Mesothelial cell of epicardium (in vitro differentiated cells): ENCODE results near the gene PCSK6. TPM values are rescaled to one million over a fixed set of nuclear protein-coding genes. Genes with fewer than 3 reads are reported as not detected.

Experiments used
- DNase-seq, 2 experiments: peaks; one replicate each; pipeline ENCODE4 v3.0.0; 2021; ENCODE audit warnings: low spot score in 2 of 2; ENCODE audit not compliant: unreplicated experiment in 2 of 2
- H3K27ac Mint-ChIP-seq: 2 replicates; pipeline ENCODE4 v1.8.0; 2021; ENCODE audit warnings: mixed read lengths
- H3K27me3 Mint-ChIP-seq: 2 replicates; pipeline ENCODE4 v1.8.0; 2021; ENCODE audit warnings: low read depth, mixed read lengths
- H3K36me3 Mint-ChIP-seq: 2 replicates; pipeline ENCODE4 v1.8.0; 2021; ENCODE audit warnings: mixed read lengths
- H3K4me1 Mint-ChIP-seq: 2 replicates; pipeline ENCODE4 v1.8.0; 2021; ENCODE audit warnings: mixed read lengths
- H3K4me3 Mint-ChIP-seq: 2 replicates; pipeline ENCODE4 v1.8.0; 2021; ENCODE audit warnings: mild to moderate bottlenecking, moderate library complexity, mixed read lengths
- H3K9me3 Mint-ChIP-seq: 2 replicates; pipeline ENCODE4 v1.8.0; 2021; ENCODE audit warnings: mixed read lengths
- CTCF ChIP-seq: fragments of 200-600 bp; sonication (generic); IDR thresholded peaks from one replicate; pipeline ENCODE4 v1.5.0; 2021; ENCODE audit warnings: antibody characterized with exemption; ENCODE audit not compliant: unreplicated experiment
- total RNA-seq: library from RNA; stranded (reverse); gene quantifications from 3 replicates; pipeline ENCODE4 v1.2.1, GENCODE V29; 2021

The PCSK6 gene
- total RNA-seq, 1 donor from 2014 or later: 4.5 TPM

DNA sequence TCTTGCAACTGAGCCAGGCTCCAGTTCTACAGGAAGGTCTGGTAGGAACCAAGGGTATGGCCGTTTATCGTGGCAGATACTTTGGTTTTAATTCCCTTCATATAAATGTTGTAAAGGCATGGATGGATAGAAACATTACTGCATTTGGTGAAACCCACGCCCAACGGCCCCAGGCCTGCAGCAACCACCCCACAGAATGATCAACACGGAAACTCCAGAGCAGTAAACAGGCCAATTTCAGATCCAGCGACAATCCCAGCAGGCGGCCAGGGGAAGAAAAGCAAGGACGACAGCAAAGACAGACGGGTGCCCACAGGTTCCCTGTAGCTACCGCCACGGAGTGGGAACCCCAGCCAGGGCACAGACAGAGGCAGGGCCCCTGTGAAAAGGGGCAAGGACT is 32.6 kb upstream of the PCSK6 start:
- no peak overlapping the region for H3K4me3 Mint-ChIP-seq
- TF ChIP-seq CTCF: no peak
- peaks cover 21% of the 10 kb centered on the region for H3K9me3 Mint-ChIP-seq
- H3K27ac Mint-ChIP-seq: no peak overlapping the region
- no peaks in the 10 kb centered on the region for H3K36me3 Mint-ChIP-seq
- peak in 1 of 2 experiments; percentile 14 for DNase-seq
- H3K27me3 Mint-ChIP-seq: peaks cover 29% of the 10 kb centered on the region
- no peaks in the 10 kb centered on the region for H3K4me1 Mint-ChIP-seq

DNA sequence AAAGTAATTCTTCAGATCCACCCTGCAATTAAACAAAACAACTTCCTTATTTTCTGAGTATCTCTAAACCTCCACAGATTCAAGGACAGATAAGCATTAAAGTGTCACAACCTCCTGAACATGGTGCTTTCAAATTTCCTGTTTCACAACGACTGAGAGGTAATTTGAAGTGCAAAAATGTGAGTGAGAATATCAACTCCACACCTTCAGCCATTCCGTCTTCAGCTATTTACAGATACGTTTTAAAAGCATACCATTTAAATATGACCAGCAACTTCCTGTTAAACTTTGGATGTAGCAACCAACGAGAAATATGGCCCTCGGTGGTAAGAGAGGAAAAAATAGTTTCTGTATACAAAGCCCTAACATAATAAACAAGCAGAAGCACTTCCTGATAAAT is 32.1 kb upstream of the PCSK6 start:
- no peak overlapping the region for H3K4me3 Mint-ChIP-seq
- H3K4me1 Mint-ChIP-seq: no peaks in the 10 kb centered on the region
- H3K27ac Mint-ChIP-seq: no peak overlapping the region
- TF ChIP-seq CTCF: no peak
- H3K27me3 Mint-ChIP-seq: peaks cover 29% of the 10 kb centered on the region
- DNase-seq: no peak
- H3K9me3 Mint-ChIP-seq: peaks cover 24% of the 10 kb centered on the region
- H3K36me3 Mint-ChIP-seq: no peaks in the 10 kb centered on the region

- H3K36me3 Mint-ChIP-seq: no peaks in the 10 kb centered on the region
- H3K4me1 Mint-ChIP-seq: no peaks in the 10 kb centered on the region
- TF ChIP-seq CTCF: no peak
- H3K27ac Mint-ChIP-seq: no peak overlapping the region
- peaks cover 29% of the 10 kb centered on the region for H3K27me3 Mint-ChIP-seq
- peaks cover 29% of the 10 kb centered on the region for H3K9me3 Mint-ChIP-seq
- DNase-seq: no peak
- H3K4me3 Mint-ChIP-seq: no peak overlapping the region
These were observed 31.6 kb upstream of the PCSK6 start for GRCh38 chr15:101521069-101521468.

- no peak for TF ChIP-seq CTCF
- Mint-ChIP-seq H3K9me3 (peaks cover 36% of the 10 kb centered on the region), H3K4me1 (no peaks in the 10 kb centered on the region), H3K4me3 (no peak overlapping the region), H3K36me3 (no peaks in the 10 kb centered on the region), H3K27me3 (peaks cover 29% of the 10 kb centered on the region), H3K27ac (no peak overlapping the region)
- DNase-seq: peak in 1 of 2 experiments; percentile 20
These were observed 30.9 kb upstream of the PCSK6 start for GRCh38 chr15:101520395-101520794.

DNA sequence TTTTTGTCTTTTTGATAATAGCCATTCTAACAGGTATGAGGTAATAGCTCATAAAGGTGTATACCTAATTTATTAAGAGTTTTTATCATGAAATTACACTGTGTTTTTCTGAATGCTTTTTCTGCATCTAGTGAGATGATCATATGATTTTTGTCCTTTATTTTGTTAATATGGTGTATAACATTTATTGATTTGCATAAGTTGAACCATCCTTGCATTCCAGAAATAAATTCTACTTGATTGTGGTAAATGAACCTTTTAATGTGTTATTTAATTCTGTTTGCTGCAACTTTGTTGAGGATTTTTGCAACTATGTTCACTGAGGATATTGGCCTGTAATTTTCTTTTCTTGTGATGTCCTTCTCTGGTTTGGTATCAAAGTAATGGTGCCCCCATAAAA is 28.0 kb upstream of the PCSK6 start:
- Mint-ChIP-seq H3K4me1 (no peaks in the 10 kb centered on the region), H3K27ac (no peak overlapping the region), H3K4me3 (no peak overlapping the region), H3K9me3 (peaks cover 41% of the 10 kb centered on the region), H3K27me3 (peaks cover 29% of the 10 kb centered on the region), H3K36me3 (no peaks in the 10 kb centered on the region)
- DNase-seq: no peak
- TF ChIP-seq CTCF: no peak

- H3K27ac Mint-ChIP-seq: no peak overlapping the region
- TF ChIP-seq CTCF: no peak
- H3K4me3 Mint-ChIP-seq: no peak overlapping the region
- H3K27me3 Mint-ChIP-seq: peaks cover 15% of the 10 kb centered on the region
- H3K36me3 Mint-ChIP-seq: no peaks in the 10 kb centered on the region
- no peaks in the 10 kb centered on the region for H3K4me1 Mint-ChIP-seq
- H3K9me3 Mint-ChIP-seq: peaks cover 34% of the 10 kb centered on the region
- DNase-seq: no peak
These were observed 24.8 kb upstream of the PCSK6 start for GRCh38 chr15:101514318-101514717.
